Activated T-cell treated with anti-CD3 and anti-CD28 coated beads, Interleukin-2, amount 50 U/mL, for 72 hours (primary cell): ENCODE measurements around the gene TSKS. TPM values are rescaled to one million over a fixed set of nuclear protein-coding genes. Genes with fewer than 3 reads are reported as not detected.
A peak's percentile ranks its signal among the peaks of the same experiment; 100 is the strongest.

Experiments used
- ATAC-seq, 2 donors: fragments of 150-1000 bp; cut with Tn5 transposase; replicated peaks in 1 of 2; 2 replicates each; pipeline ENCODE4 v1.10.0; 2021; ENCODE audit warnings: moderate library complexity in 2 of 2, mild to moderate bottlenecking in 1 of 2
- DNase-seq, 2 donors: peaks; one replicate each; pipeline ENCODE4 v3.0.0; 2021 to 2022; ENCODE audit warnings: mixed read lengths in 1 of 2
- H3K27ac Mint-ChIP-seq: one replicate; pipeline ENCODE4 v1.8.0; 2022; ENCODE audit warnings: mild to moderate bottlenecking, moderate library complexity, mixed read lengths
- H3K27me3 Mint-ChIP-seq: one replicate; pipeline ENCODE4 v1.8.0; 2022; ENCODE audit warnings: low read depth, mixed read lengths
- H3K36me3 Mint-ChIP-seq, 2 donors: one replicate each; pipeline ENCODE4 v1.8.0; 2022; ENCODE audit warnings: mixed read lengths in 2 of 2, mild to moderate bottlenecking in 1 of 2; ENCODE audit not compliant: insufficient read depth in 2 of 2
- H3K4me1 Mint-ChIP-seq: one replicate; pipeline ENCODE4 v1.8.0; 2022; ENCODE audit warnings: low read depth, mixed read lengths
- H3K4me3 Mint-ChIP-seq, 2 donors: one replicate each; pipeline ENCODE4 v1.8.0; 2022; ENCODE audit warnings: mild to moderate bottlenecking in 2 of 2, mixed read lengths in 2 of 2, moderate library complexity in 2 of 2
- H3K9me3 Mint-ChIP-seq, 2 donors: one replicate each; pipeline ENCODE4 v1.8.0; 2022; ENCODE audit warnings: mixed read lengths in 2 of 2
- total RNA-seq, 2 donors: library from RNA; stranded (reverse); gene quantifications; one replicate each; pipeline ENCODE4 v1.2.3, GENCODE V29; 2022

The TSKS gene
- total RNA-seq, 2 donors from 2014 or later, result 0.19 to 2.4 TPM

- H3K36me3 Mint-ChIP-seq, result peaks cover 0 to 6% of the 10 kb centered on the region in 2 donors
- no peak overlapping the region for H3K4me3 Mint-ChIP-seq
- peaks cover 38% of the 10 kb centered on the region for H3K4me1 Mint-ChIP-seq
- no peak overlapping the region for H3K27ac Mint-ChIP-seq
- no peaks in the 10 kb centered on the region for H3K27me3 Mint-ChIP-seq
- no peaks in the 10 kb centered on the region for H3K9me3 Mint-ChIP-seq
- DNase-seq, result no peak
- ATAC-seq, result no peak
Observed at GRCh38 chr19:49770529-49770928, 7.4 kb upstream of the TSKS start.

DNA sequence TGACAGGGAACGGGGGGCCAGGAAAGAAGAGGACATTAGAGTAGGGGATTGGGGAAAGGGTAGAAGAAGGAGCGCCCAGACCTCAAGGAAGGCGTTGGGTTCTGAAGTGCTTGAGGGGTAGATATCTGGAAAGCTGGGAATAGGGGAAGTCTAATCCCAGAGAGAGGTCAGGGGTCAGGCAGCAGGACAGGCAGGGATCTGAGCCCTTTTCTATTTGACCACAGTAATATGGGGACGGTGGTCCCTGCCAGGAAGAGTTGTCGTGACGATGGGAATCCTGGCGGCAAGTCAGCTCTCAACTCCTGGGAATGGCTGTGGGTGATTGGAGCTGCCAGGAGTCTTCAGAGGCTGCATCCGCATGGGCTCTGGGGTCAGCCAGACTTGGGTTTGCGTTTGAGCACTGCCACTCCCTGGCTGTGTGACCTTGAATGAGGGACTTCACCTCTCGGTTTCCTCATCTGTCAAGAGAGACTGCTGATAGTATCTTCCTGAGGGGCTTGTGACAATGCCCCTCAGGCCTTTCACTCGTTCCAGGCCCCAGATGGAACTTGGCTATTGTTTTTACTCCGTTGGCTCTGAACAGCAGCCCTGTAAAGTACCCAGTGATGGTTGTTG is 5.0 kb upstream of the TSKS start:
- Mint-ChIP-seq H3K27ac (peak overlapping the region; percentile 52), H3K27me3 (no peaks in the 10 kb centered on the region)

GRCh38 chr19:49767381-49767780 is 4.3 kb upstream of the TSKS start:
- ATAC-seq, result no peak
- H3K4me1 Mint-ChIP-seq, result peaks cover 45% of the 10 kb centered on the region
- H3K27ac Mint-ChIP-seq, result peak overlapping the region; percentile 52
- H3K27me3 Mint-ChIP-seq, result no peaks in the 10 kb centered on the region
- no peaks in the 10 kb centered on the region for H3K9me3 Mint-ChIP-seq
- H3K4me3 Mint-ChIP-seq, result peak overlapping the region; percentile 90 to 98
- no peaks in the 10 kb centered on the region for H3K36me3 Mint-ChIP-seq
- no peak for DNase-seq

More for the DNA sequence above, 5.0 kb upstream of the TSKS start:
- ATAC-seq, result no peak
- H3K36me3 Mint-ChIP-seq, result peaks cover 0 to 2% of the 10 kb centered on the region in 2 donors
- DNase-seq, result no peak
- no peaks in the 10 kb centered on the region for H3K9me3 Mint-ChIP-seq
- peak overlapping the region; percentile 90 to 98 for H3K4me3 Mint-ChIP-seq
- H3K4me1 Mint-ChIP-seq, result peaks cover 45% of the 10 kb centered on the region

GRCh38 chr19:49766930-49767299 is 3.8 kb upstream of the TSKS start, which contains the start of gene AP2A1:
TSS of gene AP2A1 (plus strand) at chr19:49767001. CDS start at chr19:49767134, 133 bp downstream.
- Mint-ChIP-seq H3K4me1 (peaks cover 45% of the 10 kb centered on the region), H3K27ac (peak within 1 kb of the TSS; percentile 79), H3K36me3 (no peaks in the 10 kb centered on the region), H3K27me3 (no peaks in the 10 kb centered on the region), H3K9me3 (no peaks in the 10 kb centered on the region), H3K4me3 (peak within 1 kb of the TSS; percentile 91 to 98)
- ATAC-seq, result no peak
- no peak for DNase-seq

- H3K27ac Mint-ChIP-seq, result peak overlapping the region; percentile 79
- no peaks in the 10 kb centered on the region for H3K9me3 Mint-ChIP-seq
- peak; percentile 99 to 100 for DNase-seq
- no peaks in the 10 kb centered on the region for H3K36me3 Mint-ChIP-seq
- H3K27me3 Mint-ChIP-seq, result no peaks in the 10 kb centered on the region
- peak; percentile 91 to 93 for ATAC-seq
- H3K4me3 Mint-ChIP-seq, result peak overlapping the region; percentile 91 to 98
- H3K4me1 Mint-ChIP-seq, result peaks cover 41% of the 10 kb centered on the region
Observed at GRCh38 chr19:49766007-49766929, 3.2 kb upstream of the TSKS start.

DNA sequence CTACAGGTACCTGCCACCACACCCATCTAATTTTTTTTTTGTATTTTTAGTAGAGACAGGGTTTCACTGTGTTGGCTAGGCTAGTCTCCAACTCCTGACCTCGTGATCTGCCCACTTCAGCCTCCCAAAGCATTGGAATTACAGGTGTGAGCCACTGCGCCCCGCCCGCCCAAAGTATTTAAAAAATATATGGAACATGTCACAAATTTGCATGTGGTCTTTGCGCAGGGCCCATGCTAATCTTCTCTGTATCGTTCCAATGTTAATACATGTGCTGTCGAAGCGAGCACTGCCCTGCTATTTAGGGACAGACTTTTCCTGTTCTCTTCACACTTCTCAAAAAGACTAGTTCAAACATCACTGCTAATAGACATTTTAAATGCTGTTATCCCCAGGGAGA is 1.2 kb upstream of the TSKS start:
- no peak overlapping the region for H3K27ac Mint-ChIP-seq
- H3K9me3 Mint-ChIP-seq, result no peaks in the 10 kb centered on the region
- H3K4me3 Mint-ChIP-seq, result no peak overlapping the region
- H3K27me3 Mint-ChIP-seq, result no peaks in the 10 kb centered on the region
- H3K36me3 Mint-ChIP-seq, result no peaks in the 10 kb centered on the region
- no peak for DNase-seq
- H3K4me1 Mint-ChIP-seq, result peaks cover 38% of the 10 kb centered on the region
- ATAC-seq, result no peak

GRCh38 chr19:49761625-49762311 is 1.3 kb downstream of the TSKS start:
- Mint-ChIP-seq H3K4me3 (peak overlapping the region in 1 of 2 donors; percentile 36), H3K4me1 (peaks cover 15% of the 10 kb centered on the region), H3K27me3 (no peaks in the 10 kb centered on the region), H3K27ac (peak overlapping the region; percentile 71), H3K36me3 (no peaks in the 10 kb centered on the region), H3K9me3 (no peaks in the 10 kb centered on the region)
- ATAC-seq (no peak), DNase-seq (peak in 1 of 2 donors; percentile 36)

- no peak for ATAC-seq
- Mint-ChIP-seq H3K9me3 (no peaks in the 10 kb centered on the region), H3K27ac (no peak overlapping the region), H3K4me1 (peaks cover 15% of the 10 kb centered on the region), H3K36me3 (no peaks in the 10 kb centered on the region), H3K4me3 (peak overlapping the region in 1 of 2 donors; percentile 26), H3K27me3 (no peaks in the 10 kb centered on the region)
- no peak for DNase-seq
Observed at GRCh38 chr19:49761249-49761624, 1.9 kb downstream of the TSKS start.

GRCh38 chr19:49758292-49758691 is 4.8 kb downstream of the TSKS start:
- Mint-ChIP-seq H3K4me1 (no peaks in the 10 kb centered on the region), H3K27me3 (no peaks in the 10 kb centered on the region), H3K4me3 (no peak overlapping the region), H3K36me3 (peaks cover 0 to 1% of the 10 kb centered on the region in 2 donors), H3K27ac (no peak overlapping the region), H3K9me3 (peaks cover 0 to 3% of the 10 kb centered on the region in 2 donors)
- ATAC-seq (no peak), DNase-seq (no peak)

DNA sequence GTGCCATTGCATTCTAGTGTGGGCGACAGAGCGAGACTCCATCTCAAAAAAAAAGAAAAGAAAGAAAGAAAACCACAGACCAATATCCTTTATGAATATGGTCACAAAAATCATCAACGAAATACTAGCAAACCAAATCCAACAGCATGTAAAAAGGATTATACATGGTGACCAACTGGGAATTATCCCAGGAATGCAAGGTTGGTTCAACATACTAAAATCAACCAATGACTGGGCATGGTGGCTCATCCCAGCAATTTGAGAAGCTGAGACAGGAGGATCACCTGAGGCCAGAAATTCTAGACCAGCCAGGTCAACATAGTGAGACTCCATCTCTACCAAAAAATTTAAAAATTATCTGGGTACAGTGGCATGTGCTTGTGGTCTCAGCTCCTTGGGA is 7.2 kb downstream of the TSKS start:
- ATAC-seq (no peak), DNase-seq (no peak)
- Mint-ChIP-seq H3K9me3 (peaks cover 0 to 3% of the 10 kb centered on the region in 2 donors), H3K4me3 (no peak overlapping the region), H3K27me3 (no peaks in the 10 kb centered on the region), H3K4me1 (no peaks in the 10 kb centered on the region), H3K36me3 (peaks cover 0 to 1% of the 10 kb centered on the region in 2 donors), H3K27ac (no peak overlapping the region)

DNA sequence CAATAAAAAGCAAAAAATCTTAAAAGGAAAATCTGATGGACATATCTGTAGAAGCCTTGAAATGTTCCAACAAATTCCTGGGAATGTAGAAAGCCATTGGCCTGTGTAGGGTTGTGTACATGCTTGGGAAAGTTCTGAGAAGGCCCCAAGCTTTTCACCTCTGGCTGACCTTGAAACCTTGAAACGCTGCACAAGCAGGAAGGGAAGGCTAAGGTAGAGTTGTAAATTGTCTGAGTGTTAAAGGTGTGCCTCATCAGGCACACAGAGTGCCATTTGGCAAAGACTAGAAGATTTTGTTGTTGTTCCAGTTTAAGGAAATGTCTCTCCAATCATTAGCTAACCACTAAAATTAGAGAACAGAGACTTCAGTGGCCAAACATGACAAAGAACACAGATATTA is 10.4 kb downstream of the TSKS start:
- Mint-ChIP-seq H3K9me3 (peaks cover 0 to 3% of the 10 kb centered on the region in 2 donors), H3K27ac (no peak overlapping the region), H3K36me3 (peaks cover 0 to 1% of the 10 kb centered on the region in 2 donors), H3K4me3 (no peak overlapping the region), H3K4me1 (no peaks in the 10 kb centered on the region), H3K27me3 (no peaks in the 10 kb centered on the region)
- no peak for ATAC-seq
- no peak for DNase-seq

- H3K27ac Mint-ChIP-seq, result peak overlapping the region; percentile 22
- peaks cover 8% of the 10 kb centered on the region for H3K4me1 Mint-ChIP-seq
- no peak overlapping the region for H3K4me3 Mint-ChIP-seq
- DNase-seq, result no peak
- H3K27me3 Mint-ChIP-seq, result no peaks in the 10 kb centered on the region
- H3K36me3 Mint-ChIP-seq, result no peaks in the 10 kb centered on the region
- no peak for ATAC-seq
- no peaks in the 10 kb centered on the region for H3K9me3 Mint-ChIP-seq
Observed at GRCh38 chr19:49749771-49750170, 13.3 kb downstream of the TSKS start.
